PFSK-1 (cell line): ENCODE results near the gene KRT37.

ENCODE experiments used
- FOXP2 ChIP-seq: optimal IDR thresholded peaks from 2 replicates; pipeline ENCODE3; 2011; ENCODE audit warnings: borderline replicate concordance, control low read depth, inconsistent platforms; ENCODE audit not compliant: insufficient read depth; ENCODE audit errors: extremely low read length, extremely low read depth
- POLR2AphosphoS5 ChIP-seq: IDR thresholded peaks from 2 replicates; pipeline ENCODE4 v1.6.1; 2012; ENCODE audit warnings: low read depth, mild to moderate bottlenecking, control low read depth, low read length, moderate library complexity
- SIN3A ChIP-seq: IDR thresholded peaks from 2 replicates; pipeline ENCODE4 v1.6.1; 2012; ENCODE audit warnings: mild to moderate bottlenecking, low read length, moderate library complexity, borderline replicate concordance; ENCODE audit not compliant: insufficient read depth
- TAF1 ChIP-seq: IDR thresholded peaks from 2 replicates; pipeline ENCODE4 v1.6.1; 2012; ENCODE audit warnings: low read length, control low read depth, borderline replicate concordance; ENCODE audit not compliant: insufficient read depth
- TF ChIP-seq, protein P1 (sequence below), 2 experiments: IDR thresholded peaks; 2 replicates each; pipeline versions ENCODE4 v1.6.1 to v1.8.0; 2011 to 2012; ENCODE audit warnings: low read depth in 2 of 2, low read length in 2 of 2, control low read depth in 1 of 2, inconsistent platforms in 1 of 2, mild to moderate bottlenecking in 1 of 2, moderate library complexity in 1 of 2; ENCODE audit not compliant: insufficient read depth in 1 of 2

KRT37 gene

DNA sequence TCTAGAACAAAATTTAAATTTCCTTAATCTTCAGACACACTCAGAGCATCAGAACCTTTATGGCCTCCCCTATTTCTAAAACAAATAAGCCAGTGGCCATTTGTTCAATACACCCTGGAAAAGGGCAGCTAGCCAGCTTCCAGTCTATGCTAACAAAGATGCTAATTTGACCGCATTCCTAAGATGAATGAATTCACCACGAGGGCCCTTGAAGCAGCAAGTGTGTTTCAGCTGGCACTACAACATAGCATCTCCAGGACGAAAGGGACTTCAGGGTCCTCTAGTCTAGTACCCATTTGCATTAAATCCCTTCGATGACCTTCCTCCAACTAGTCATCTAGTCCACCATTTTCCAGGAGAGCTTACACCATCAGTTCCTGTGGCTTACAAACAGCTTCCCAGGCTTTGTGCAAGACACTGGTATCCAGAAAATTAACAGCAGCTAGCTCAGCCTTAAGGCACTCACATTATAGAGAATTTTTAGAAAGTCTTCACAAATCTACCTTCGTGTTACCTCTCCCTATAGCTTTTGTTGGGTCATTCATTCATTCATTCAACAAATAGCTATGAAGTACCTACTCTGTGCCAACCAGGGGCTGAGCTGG is 10.9 kb downstream of the KRT37 start:
- TF ChIP-seq, protein P1, sequence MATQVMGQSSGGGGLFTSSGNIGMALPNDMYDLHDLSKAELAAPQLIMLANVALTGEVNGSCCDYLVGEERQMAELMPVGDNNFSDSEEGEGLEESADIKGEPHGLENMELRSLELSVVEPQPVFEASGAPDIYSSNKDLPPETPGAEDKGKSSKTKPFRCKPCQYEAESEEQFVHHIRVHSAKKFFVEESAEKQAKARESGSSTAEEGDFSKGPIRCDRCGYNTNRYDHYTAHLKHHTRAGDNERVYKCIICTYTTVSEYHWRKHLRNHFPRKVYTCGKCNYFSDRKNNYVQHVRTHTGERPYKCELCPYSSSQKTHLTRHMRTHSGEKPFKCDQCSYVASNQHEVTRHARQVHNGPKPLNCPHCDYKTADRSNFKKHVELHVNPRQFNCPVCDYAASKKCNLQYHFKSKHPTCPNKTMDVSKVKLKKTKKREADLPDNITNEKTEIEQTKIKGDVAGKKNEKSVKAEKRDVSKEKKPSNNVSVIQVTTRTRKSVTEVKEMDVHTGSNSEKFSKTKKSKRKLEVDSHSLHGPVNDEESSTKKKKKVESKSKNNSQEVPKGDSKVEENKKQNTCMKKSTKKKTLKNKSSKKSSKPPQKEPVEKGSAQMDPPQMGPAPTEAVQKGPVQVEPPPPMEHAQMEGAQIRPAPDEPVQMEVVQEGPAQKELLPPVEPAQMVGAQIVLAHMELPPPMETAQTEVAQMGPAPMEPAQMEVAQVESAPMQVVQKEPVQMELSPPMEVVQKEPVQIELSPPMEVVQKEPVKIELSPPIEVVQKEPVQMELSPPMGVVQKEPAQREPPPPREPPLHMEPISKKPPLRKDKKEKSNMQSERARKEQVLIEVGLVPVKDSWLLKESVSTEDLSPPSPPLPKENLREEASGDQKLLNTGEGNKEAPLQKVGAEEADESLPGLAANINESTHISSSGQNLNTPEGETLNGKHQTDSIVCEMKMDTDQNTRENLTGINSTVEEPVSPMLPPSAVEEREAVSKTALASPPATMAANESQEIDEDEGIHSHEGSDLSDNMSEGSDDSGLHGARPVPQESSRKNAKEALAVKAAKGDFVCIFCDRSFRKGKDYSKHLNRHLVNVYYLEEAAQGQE (IDR thresholded peaks at IDR 0.05; ENCODE audit: insufficient read depth in 1 of 2, low read depth in 2 of 2, low read length in 2 of 2): no peak
- TF ChIP-seq TAF1 (no peak), SIN3A (no peak), FOXP2 (no peak), POLR2AphosphoS5 (no peak)

DNA sequence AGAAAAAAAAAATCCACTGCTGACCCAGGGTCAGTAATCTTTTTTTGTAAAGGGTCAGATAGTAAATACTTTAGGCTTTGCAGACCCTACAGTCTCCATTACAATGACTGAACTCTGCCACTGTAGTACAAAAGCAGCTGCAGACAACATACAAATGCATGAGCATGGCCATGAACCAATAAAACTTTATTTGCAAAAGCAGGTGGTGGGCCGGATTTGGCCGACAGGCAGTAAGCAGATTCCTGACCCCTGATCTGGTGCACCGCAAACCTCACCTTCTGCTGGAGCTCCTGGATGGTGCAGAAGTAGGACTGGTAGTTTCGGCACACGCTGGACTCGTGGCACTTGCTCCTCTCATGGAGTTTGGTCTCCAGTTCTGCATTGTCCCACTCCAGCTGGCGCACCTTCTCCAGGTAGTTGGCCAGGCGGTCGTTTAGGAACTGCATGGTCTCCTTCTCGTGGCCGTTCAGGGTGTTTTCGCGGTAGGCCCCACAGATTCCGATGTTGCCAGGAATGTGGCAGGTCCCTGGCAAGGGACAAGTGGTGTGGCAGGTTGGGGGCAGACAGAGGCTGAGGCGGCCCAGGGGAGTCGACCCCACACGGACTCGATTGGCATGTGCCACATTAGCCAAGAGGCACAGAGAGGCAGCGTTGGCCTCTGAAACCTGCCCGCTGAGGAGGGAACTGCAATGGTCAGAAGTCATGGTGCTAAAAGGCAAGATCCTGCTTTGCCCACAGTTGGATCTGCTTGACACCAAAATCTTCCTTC is 13.1 kb downstream of the KRT37 start:
- TF ChIP-seq TAF1: no peak
- TF ChIP-seq SIN3A: no peak
- no peak for TF ChIP-seq FOXP2
- no peak for TF ChIP-seq POLR2AphosphoS5
- TF ChIP-seq, protein P1 (IDR thresholded peaks at IDR 0.05; ENCODE audit: insufficient read depth in 1 of 2, low read depth in 2 of 2, low read length in 2 of 2): no peak

GRCh38 chr17:41407226-41407625 is 17.2 kb downstream of the KRT37 start:
- no peak for TF ChIP-seq TAF1
- no peak for TF ChIP-seq SIN3A
- TF ChIP-seq, protein P1 (IDR thresholded peaks at IDR 0.05; ENCODE audit: insufficient read depth in 1 of 2, low read depth in 2 of 2, low read length in 2 of 2): no peak
- no peak for TF ChIP-seq FOXP2
- no peak for TF ChIP-seq POLR2AphosphoS5

DNA sequence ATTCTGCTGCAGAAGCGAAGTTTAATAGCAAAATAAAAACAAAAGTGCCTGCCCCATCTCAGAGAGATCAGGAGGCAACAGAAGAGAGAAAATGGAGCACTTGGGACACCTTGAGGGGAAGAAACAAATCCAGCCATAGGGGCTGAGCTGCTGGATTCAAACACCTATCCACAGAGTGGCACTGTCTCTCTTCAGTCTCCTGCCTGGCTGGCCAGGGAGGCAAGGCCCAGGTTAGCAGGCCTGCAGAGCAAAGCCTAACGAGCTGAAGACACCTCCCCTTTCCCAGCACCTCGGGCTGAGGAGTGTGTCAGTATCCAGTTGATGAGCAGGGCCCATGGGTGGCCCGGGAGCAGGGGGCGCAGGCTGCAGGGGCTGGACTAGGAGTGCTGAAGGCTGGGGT is 18.2 kb downstream of the KRT37 start:
- TF ChIP-seq, protein P1 (IDR thresholded peaks at IDR 0.05; ENCODE audit: insufficient read depth in 1 of 2, low read depth in 2 of 2, low read length in 2 of 2): no peak

DNA sequence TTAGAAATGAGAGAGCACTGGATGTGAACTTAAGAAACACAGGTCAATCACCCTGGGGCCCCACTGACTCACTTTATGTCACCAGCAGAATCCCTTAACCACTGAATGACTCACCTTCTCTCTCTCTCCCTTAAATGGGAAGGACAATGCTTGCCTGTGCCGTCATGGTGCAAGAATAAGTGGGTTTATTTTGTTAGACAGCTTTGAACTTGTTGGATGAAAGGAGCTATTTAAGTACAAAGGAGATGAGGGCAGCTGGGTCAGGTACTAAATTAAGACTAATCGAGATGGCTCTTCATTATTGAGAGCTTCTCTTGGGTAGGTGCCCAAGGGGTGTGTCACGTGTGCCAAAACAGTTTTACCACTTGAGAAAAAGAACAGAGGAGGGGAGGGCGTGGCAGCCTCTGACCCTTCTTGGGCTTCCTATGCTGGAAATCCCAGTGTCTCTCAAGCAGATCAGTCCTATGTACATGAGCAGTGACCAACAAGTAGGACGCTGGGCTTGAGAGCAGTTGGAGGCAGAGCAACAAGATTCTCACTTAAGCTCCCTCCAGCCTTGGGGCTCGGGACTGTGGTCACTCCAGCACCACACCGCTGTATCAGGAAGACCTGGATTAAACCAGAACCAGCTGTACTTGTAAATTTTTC is 20.2 kb downstream of the KRT37 start:
- TF ChIP-seq FOXP2: no peak
